Measurements from ENCODE around the gene ANKRD10. TPM values are rescaled to one million over a fixed set of nuclear protein-coding genes. Genes with fewer than 3 reads are reported as not detected.

Gene ANKRD10
- total RNA-seq, 1 donor from 2014 or later: 212 TPM

GRCh38 chr13:110829486-110829885 is 85.4 kb downstream of the ANKRD10 start:
- Histone ChIP-seq H2AFZ (replicated peaks) (no peak overlapping the region), H3K9me3 (ENCODE audit: low read depth) (no peaks in the 10 kb centered on the region), H3K27me3 (no peaks in the 10 kb centered on the region), H3K9ac (no peak overlapping the region), H3K4me2 (no peak overlapping the region), H4K20me1 (ENCODE audit: low read depth) (no peaks in the 10 kb centered on the region), H3K36me3 (no peaks in the 10 kb centered on the region), H3F3A (ENCODE audit: low read depth) (no peaks in the 10 kb centered on the region), H3K27ac (no peak overlapping the region), H3K4me3 (no peak overlapping the region), H3K79me2 (ENCODE audit: low read depth) (no peaks in the 10 kb centered on the region), H3K4me1 (no peaks in the 10 kb centered on the region)
- no peak overlapping the region for H3K4me3 Mint-ChIP-seq
- H3K27ac Mint-ChIP-seq: no peak overlapping the region
- H3K4me1 Mint-ChIP-seq: peaks cover 6% of the 10 kb centered on the region
- TF ChIP-seq EZH2 (IDR thresholded peaks at IDR 0.05) (no peak), CTCF (IDR thresholded peaks at IDR 0.05) (no peak), EZH2phosphoT487 (IDR thresholded peaks at IDR 0.05) (no peak)
- H3K9me3 Mint-ChIP-seq: peaks cover 3% of the 10 kb centered on the region
- H3K27me3 Mint-ChIP-seq (ENCODE audit: insufficient read depth, low read depth): peaks cover 8% of the 10 kb centered on the region
- DNase-seq (ENCODE audit: low spot score): no peak
- H3K36me3 Mint-ChIP-seq: no peaks in the 10 kb centered on the region

GRCh38 chr13:110828705-110829104 is 86.2 kb downstream of the ANKRD10 start:
- Histone ChIP-seq H2AFZ (replicated peaks) (no peak overlapping the region), H3K4me3 (no peak overlapping the region), H3K4me2 (no peak overlapping the region), H3K27me3 (no peaks in the 10 kb centered on the region), H3K36me3 (no peaks in the 10 kb centered on the region), H3K9me3 (ENCODE audit: low read depth) (no peaks in the 10 kb centered on the region), H3F3A (ENCODE audit: low read depth) (no peaks in the 10 kb centered on the region), H3K79me2 (ENCODE audit: low read depth) (no peaks in the 10 kb centered on the region), H3K9ac (no peak overlapping the region), H3K4me1 (no peaks in the 10 kb centered on the region), H4K20me1 (ENCODE audit: low read depth) (no peaks in the 10 kb centered on the region), H3K27ac (no peak overlapping the region)
- Mint-ChIP-seq H3K36me3 (no peaks in the 10 kb centered on the region), H3K4me1 (peaks cover 6% of the 10 kb centered on the region), H3K27ac (no peak overlapping the region), H3K9me3 (peaks cover 3% of the 10 kb centered on the region), H3K27me3 (ENCODE audit: insufficient read depth, low read depth) (peaks cover 8% of the 10 kb centered on the region), H3K4me3 (no peak overlapping the region)
- no peak for TF ChIP-seq EZH2phosphoT487 (IDR thresholded peaks at IDR 0.05)
- TF ChIP-seq CTCF (IDR thresholded peaks at IDR 0.05): no peak
- TF ChIP-seq EZH2 (IDR thresholded peaks at IDR 0.05): no peak
- no peak for DNase-seq (ENCODE audit: low spot score)

Small RNA genes lying within 50 kb of the gene (small RNA-seq; reads per million reads assigned to genes)
- not detected for gene AL442128.1

Other genes with a start within 250 kb of the ANKRD10 start
- gene CARS2, start 209.0 kb downstream of the ANKRD10 start, total RNA-seq (ENCODE audit: low replicate concordance): 50.0 and 61.4 TPM in 2 replicates
- 14.7 and 24.3 TPM in 2 replicates for gene ING1, start 201.4 kb downstream of the ANKRD10 start, total RNA-seq (ENCODE audit: low replicate concordance)
- 58.9 and 64.6 TPM in 2 replicates for gene ARHGEF7, start 200.2 kb upstream of the ANKRD10 start, total RNA-seq (ENCODE audit: low replicate concordance)